Measurements from ENCODE around the gene ARL15.

ARL15 gene

DNA sequence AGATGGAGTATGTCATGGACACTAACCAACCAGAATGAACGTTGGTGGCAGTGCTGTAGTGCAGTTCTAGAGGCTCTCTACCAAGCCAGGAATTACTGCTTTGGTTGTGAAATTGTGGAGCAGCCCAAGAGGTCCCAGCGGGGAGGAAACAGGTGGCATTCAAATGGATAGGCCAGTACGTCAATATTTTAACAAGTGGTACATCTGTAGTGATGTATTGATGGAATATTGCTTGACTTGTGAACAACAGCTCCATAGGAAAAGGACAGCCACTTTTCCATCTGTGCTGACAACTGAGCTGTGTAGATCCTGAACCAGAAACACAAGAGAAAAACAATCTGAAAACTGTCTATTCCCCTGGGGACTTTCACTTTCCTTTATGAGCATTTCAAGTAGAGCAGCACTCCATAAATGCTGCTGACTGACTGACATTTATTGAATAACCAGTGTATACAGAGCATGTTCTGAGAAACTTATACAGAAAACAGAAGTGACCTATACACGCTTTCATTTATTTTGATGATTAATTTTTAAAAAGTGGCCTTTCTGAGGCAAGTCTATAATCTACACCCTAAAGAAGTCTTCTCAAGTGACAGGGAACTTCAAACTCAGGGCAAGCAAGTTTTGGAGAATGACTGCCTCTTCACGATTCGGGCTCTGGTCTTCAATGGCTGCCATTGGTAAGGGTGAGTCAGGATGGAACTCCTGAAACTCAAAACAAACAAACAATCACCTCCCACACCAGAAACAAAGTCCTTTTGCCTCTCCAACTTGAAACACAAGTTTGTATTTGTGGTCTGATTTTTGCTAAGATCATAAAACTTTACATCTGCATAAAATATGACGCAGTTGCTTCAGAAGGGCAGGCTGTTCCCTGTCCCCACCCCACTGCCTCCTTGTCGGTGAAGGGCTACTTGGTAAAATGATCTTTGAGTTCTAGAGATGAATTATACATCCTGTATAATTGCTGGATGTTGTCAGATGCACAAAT lies 387.6 kb downstream of the ARL15 start:
- no peak for TF ChIP-seq CTCF (IDR thresholded peaks at IDR 0.05)
- H3K4me3 Mint-ChIP-seq: no peak overlapping the region
- no peak for DNase-seq
- peaks cover 4% of the 10 kb centered on the region for H3K36me3 Mint-ChIP-seq (ENCODE audit: low read depth)
- H3K27me3 Mint-ChIP-seq (ENCODE audit: low read depth, poor library complexity): no peaks in the 10 kb centered on the region
- no peaks in the 10 kb centered on the region for H3K9me3 Mint-ChIP-seq
- peaks cover 21% of the 10 kb centered on the region for H3K4me1 Mint-ChIP-seq
- no peak overlapping the region for H3K27ac Mint-ChIP-seq

DNA sequence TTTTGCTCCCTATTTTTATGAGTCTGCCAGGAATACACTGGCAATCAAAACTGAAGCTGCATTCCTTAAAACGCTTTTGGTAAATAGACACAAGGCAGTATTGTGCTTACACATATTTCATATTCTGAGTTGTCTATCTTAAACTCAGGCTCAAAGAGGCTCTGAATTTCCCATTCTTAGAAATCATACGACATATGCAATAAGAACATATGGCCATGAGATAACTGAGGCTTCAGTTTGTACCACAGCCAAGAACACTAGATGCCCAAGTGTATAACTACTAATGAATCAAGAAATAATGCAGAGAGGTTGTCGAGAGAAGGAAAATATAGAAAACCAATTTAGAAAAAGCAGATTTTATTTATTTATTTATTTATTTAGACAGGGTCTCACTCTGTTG lies 392.5 kb downstream of the ARL15 start:
- Mint-ChIP-seq H3K9me3 (no peaks in the 10 kb centered on the region), H3K27ac (no peak overlapping the region), H3K4me3 (no peak overlapping the region), H3K36me3 (ENCODE audit: low read depth) (peaks cover 4% of the 10 kb centered on the region), H3K4me1 (peaks cover 29% of the 10 kb centered on the region), H3K27me3 (ENCODE audit: low read depth, poor library complexity) (no peaks in the 10 kb centered on the region)
- TF ChIP-seq CTCF (IDR thresholded peaks at IDR 0.05): no peak
- DNase-seq: no peak

DNA sequence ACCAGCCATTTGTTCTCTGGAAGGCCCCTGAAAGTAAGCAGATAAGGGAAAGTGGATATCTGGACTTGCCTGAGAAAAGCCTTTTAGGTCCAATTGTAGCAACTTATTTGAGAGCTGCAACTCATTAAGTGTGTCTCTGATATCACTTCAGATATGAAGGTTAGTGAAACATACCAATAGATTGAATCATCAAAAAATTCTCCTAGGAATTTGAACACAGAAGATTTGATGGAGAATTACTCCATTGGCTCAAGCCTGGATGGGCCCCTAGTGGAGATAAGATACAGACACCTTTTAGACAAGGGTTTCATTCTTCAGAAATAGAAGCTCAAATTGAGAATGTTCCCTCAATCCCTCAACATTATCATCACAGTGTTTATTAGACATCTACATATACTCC lies 393.3 kb downstream of the ARL15 start:
- H3K4me3 Mint-ChIP-seq: no peak overlapping the region
- DNase-seq: no peak
- TF ChIP-seq CTCF (IDR thresholded peaks at IDR 0.05): peak; percentile 11
- H3K9me3 Mint-ChIP-seq: no peaks in the 10 kb centered on the region
- H3K36me3 Mint-ChIP-seq (ENCODE audit: low read depth): peaks cover 2% of the 10 kb centered on the region
- H3K4me1 Mint-ChIP-seq: peaks cover 23% of the 10 kb centered on the region
- H3K27me3 Mint-ChIP-seq (ENCODE audit: low read depth, poor library complexity): no peaks in the 10 kb centered on the region
- no peak overlapping the region for H3K27ac Mint-ChIP-seq

DNA sequence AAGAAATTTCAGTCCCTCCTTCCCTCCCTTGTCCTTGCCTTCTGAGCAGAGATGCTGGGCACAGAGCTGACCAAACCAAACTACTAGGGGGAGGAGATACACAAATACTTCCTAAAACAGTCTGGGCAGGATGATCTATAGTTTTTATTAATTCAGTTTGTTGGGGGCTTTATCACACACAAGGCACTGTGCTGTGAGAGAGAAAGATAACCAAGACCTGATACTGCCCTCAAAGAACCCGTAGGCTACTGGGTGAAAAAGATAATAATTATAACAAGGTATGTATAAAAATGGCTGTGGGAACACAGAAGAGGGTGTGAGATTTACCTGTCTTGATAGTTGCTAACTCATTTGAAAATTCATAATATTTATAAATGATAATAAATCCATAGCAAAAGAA lies 395.3 kb downstream of the ARL15 start:
- Mint-ChIP-seq H3K27me3 (ENCODE audit: low read depth, poor library complexity) (no peaks in the 10 kb centered on the region), H3K4me3 (no peak overlapping the region), H3K27ac (no peak overlapping the region), H3K4me1 (peaks cover 21% of the 10 kb centered on the region), H3K36me3 (ENCODE audit: low read depth) (peaks cover 2% of the 10 kb centered on the region), H3K9me3 (no peaks in the 10 kb centered on the region)
- no peak for TF ChIP-seq CTCF (IDR thresholded peaks at IDR 0.05)
- no peak for DNase-seq

DNA sequence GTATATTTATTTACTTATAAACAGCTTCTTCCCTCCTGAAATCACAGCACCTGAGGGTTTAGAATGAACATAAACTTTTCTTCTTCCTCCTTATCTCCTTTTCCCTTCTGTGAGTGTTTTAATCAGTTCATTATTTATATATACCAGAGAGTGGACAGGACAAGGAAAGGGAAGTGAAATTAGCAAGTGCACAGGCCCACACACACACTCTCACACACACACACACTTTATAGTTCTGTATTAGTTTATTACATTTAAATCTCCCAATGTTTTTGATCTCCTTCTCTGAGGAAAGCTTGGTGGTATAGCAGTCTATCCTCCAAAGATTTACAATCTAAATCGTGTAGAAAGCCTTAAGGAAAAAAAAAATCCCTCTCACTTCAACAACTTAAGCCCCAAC lies 396.4 kb downstream of the ARL15 start:
- H3K27me3 Mint-ChIP-seq (ENCODE audit: low read depth, poor library complexity): no peaks in the 10 kb centered on the region
- no peak overlapping the region for H3K4me3 Mint-ChIP-seq
- H3K36me3 Mint-ChIP-seq (ENCODE audit: low read depth): peaks cover 6% of the 10 kb centered on the region
- no peak for TF ChIP-seq CTCF (IDR thresholded peaks at IDR 0.05)
- DNase-seq: no peak
- H3K9me3 Mint-ChIP-seq: no peaks in the 10 kb centered on the region
- peaks cover 15% of the 10 kb centered on the region for H3K4me1 Mint-ChIP-seq
- no peak overlapping the region for H3K27ac Mint-ChIP-seq

- no peaks in the 10 kb centered on the region for H3K27me3 Mint-ChIP-seq (ENCODE audit: low read depth, poor library complexity)
- no peak overlapping the region for H3K27ac Mint-ChIP-seq
- H3K36me3 Mint-ChIP-seq (ENCODE audit: low read depth): peaks cover 10% of the 10 kb centered on the region
- H3K4me3 Mint-ChIP-seq: no peak overlapping the region
- no peaks in the 10 kb centered on the region for H3K9me3 Mint-ChIP-seq
- no peak for TF ChIP-seq CTCF (IDR thresholded peaks at IDR 0.05)
- H3K4me1 Mint-ChIP-seq: no peaks in the 10 kb centered on the region
- DNase-seq: no peak
These were observed 401.6 kb downstream of the ARL15 start for GRCh38 chr5:53908757-53909156.

Measured in nephron progenitor cell (in vitro differentiated cells).